Upper lobe of right lung (tissue), 1 donor: Measurements from ENCODE around the gene SMIM23. TPM values are rescaled to one million over a fixed set of nuclear protein-coding genes. Genes with fewer than 3 reads are reported as not detected.

Experiments
- ATAC-seq: fragments of 200-7000 bp; cut with Tn5 transposase; one replicate; pipeline ENCODE4 v1.9.1; 2020; ENCODE audit warnings: mild to moderate bottlenecking, moderate library complexity
- DNase-seq: peaks from one replicate; pipeline ENCODE4 v3.0.0-alpha.2; 2020
- H3K27ac ChIP-seq: fragments of 200-600 bp; one replicate; pipeline ENCODE4 v1.8.0; 2022
- H3K27me3 ChIP-seq: fragments of 200-600 bp; one replicate; pipeline ENCODE4 v1.8.0; 2022; ENCODE audit warnings: mild to moderate bottlenecking
- H3K36me3 ChIP-seq: fragments of 200-600 bp; one replicate; pipeline ENCODE4 v1.8.0; 2022
- H3K4me1 ChIP-seq: fragments of 200-600 bp; one replicate; pipeline ENCODE4 v1.8.0; 2022
- H3K4me3 ChIP-seq: fragments of 200-600 bp; one replicate; pipeline ENCODE4 v1.8.0; 2022; ENCODE audit warnings: mild to moderate bottlenecking
- H3K9me3 ChIP-seq: fragments of 200-600 bp; one replicate; pipeline ENCODE4 v1.8.0; 2022
- intact Hi-C: fragments of 100-400 bp; cut with DNase I; formaldehyde crosslinking; loops from one replicate; pipeline ENCODE4 v1.11.0; 2022
- total RNA-seq: library from RNA; stranded (reverse); fragmentation: NEBNext Ultra II Directional; extraction: Animal tissue kit (Norgen Biotek cat#: 25700); gene quantifications from one replicate; pipeline ENCODE4 v1.2.1, GENCODE V29; 2021
- TF ChIP-seq, protein P1 (sequence below): fragments of 200-600 bp; IDR thresholded peaks from one replicate; pipeline ENCODE4 v1.8.0; 2022; ENCODE audit warnings: antibody characterized with exemption
- donor health status: DM: no; HTN: yes; CAD: no; lungs with severe emphysema.

The SMIM23 gene
- total RNA-seq, 1 donor from 2014 or later: not detected

DNA sequence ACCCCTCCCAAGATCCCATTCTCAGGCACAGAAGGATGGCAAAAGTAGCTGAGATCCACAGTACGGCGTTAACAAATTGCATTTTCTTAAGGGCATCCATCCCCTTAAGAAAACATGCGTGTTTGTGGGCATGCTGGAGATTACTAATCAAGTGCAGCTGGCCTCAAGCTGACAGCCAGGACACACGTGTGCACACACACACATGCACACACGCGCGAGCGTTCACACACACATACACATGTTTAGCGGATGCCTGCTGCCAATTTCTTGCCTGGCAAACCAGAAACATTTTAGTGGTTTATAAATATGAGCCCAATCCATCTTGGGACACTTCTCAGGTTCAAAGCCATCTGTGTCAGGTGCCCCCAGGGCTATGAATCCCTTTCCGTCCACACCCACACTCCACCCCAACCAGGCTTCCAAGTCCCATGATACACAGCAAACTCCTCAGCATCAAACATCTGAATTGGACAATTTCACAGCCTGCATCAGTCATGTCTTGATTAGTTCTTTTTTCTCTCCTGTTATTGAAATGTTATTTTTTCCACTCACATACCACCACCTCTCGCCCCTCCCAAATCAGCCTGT, 23.5 kb upstream of the SMIM23 start:
- H3K4me1 ChIP-seq: no peaks in the 10 kb centered on the region
- H3K4me3 ChIP-seq: no peak overlapping the region
- no peaks in the 10 kb centered on the region for H3K27me3 ChIP-seq
- intact Hi-C loops: no loop called here
- DNase-seq (no peak), ATAC-seq (no peak)
- peaks cover 1% of the 10 kb centered on the region for H3K9me3 ChIP-seq
- TF ChIP-seq, protein P1, sequence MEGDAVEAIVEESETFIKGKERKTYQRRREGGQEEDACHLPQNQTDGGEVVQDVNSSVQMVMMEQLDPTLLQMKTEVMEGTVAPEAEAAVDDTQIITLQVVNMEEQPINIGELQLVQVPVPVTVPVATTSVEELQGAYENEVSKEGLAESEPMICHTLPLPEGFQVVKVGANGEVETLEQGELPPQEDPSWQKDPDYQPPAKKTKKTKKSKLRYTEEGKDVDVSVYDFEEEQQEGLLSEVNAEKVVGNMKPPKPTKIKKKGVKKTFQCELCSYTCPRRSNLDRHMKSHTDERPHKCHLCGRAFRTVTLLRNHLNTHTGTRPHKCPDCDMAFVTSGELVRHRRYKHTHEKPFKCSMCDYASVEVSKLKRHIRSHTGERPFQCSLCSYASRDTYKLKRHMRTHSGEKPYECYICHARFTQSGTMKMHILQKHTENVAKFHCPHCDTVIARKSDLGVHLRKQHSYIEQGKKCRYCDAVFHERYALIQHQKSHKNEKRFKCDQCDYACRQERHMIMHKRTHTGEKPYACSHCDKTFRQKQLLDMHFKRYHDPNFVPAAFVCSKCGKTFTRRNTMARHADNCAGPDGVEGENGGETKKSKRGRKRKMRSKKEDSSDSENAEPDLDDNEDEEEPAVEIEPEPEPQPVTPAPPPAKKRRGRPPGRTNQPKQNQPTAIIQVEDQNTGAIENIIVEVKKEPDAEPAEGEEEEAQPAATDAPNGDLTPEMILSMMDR: no peak
- H3K27ac ChIP-seq: no peak overlapping the region
- no peaks in the 10 kb centered on the region for H3K36me3 ChIP-seq

DNA sequence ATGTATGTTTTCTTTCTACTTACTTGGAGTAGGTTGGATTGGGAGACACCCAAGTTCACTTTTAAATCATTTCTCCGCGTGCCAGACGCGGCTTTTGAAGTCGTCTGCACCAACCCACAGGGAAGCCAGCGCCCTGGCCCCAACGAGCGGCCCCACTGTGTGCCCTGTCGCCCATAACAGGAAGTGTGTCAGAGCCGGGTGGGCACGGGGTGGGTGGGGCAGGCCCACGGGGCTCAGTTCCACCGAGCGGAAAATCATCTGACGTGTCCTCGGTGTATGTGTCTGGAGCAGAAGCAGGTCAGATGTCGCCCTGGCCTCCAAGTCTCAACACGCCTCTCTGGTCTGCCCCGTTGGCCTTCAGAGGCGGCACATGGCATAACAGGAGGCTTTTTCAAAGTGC, 22.7 kb upstream of the SMIM23 start:
- Histone ChIP-seq H3K36me3 (no peaks in the 10 kb centered on the region), H3K4me1 (no peaks in the 10 kb centered on the region), H3K4me3 (no peak overlapping the region), H3K27ac (no peak overlapping the region), H3K9me3 (peaks cover 4% of the 10 kb centered on the region), H3K27me3 (no peaks in the 10 kb centered on the region)
- intact Hi-C loops: no loop called here
- ATAC-seq (no peak), DNase-seq (no peak)
- TF ChIP-seq, protein P1: no peak

- Histone ChIP-seq H3K27me3 (no peaks in the 10 kb centered on the region), H3K4me1 (no peaks in the 10 kb centered on the region), H3K27ac (no peak overlapping the region), H3K9me3 (peaks cover 4% of the 10 kb centered on the region), H3K36me3 (no peaks in the 10 kb centered on the region), H3K4me3 (no peak overlapping the region)
- TF ChIP-seq, protein P1: no peak
- ATAC-seq: no peak
- intact Hi-C loops: no loop called here
- no peak for DNase-seq
Observed at GRCh38 chr5:171764265-171764664, 21.4 kb upstream of the SMIM23 start.

DNA sequence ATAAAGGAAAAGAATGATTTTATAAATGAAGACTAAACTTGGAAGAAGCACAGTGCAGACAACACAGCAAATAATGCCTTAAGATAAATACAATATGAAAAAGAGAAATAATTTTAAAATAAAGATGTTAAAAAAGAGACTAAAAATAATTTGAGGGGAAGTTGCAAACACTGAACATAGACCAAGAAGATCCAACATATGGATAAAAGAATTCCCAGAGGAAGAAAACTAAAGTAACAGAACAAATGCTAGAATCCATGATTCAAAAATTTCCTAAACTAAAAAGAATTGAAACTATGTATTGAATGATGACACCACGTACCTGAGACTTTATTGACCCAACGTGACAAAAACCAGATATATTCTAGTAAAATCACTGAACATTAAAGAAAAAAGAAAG, 18.7 kb upstream of the SMIM23 start:
- TF ChIP-seq, protein P1: no peak
- H3K4me3 ChIP-seq: no peak overlapping the region
- intact Hi-C loops: no loop called here
- no peaks in the 10 kb centered on the region for H3K36me3 ChIP-seq
- no peaks in the 10 kb centered on the region for H3K4me1 ChIP-seq
- peaks cover 4% of the 10 kb centered on the region for H3K9me3 ChIP-seq
- H3K27ac ChIP-seq: no peak overlapping the region
- no peaks in the 10 kb centered on the region for H3K27me3 ChIP-seq
- ATAC-seq: no peak
- DNase-seq: no peak

DNA sequence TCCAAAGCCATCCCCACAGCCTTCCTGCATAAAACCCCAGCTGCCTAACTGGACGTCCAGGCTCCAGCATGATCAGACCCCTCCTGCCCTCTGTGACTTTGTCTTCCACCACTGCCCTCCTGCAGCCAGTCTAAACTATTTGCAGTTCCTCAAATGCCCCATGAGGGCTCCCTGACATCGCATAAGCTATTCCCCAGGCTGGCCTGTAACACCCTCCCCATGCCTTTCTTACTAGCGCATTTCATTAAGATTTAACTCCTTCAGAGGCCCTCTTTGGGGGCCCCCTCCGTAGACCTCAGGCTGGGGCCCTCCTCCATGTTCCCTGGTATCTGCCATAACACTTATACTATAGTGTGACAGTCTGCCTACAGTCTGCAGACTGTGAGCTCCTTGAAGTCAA, 15.5 kb upstream of the SMIM23 start:
- Histone ChIP-seq H3K27me3 (no peaks in the 10 kb centered on the region), H3K4me3 (no peak overlapping the region), H3K4me1 (no peaks in the 10 kb centered on the region), H3K36me3 (no peaks in the 10 kb centered on the region), H3K9me3 (peaks cover 4% of the 10 kb centered on the region), H3K27ac (no peak overlapping the region)
- intact Hi-C loops: no loop called here
- ATAC-seq (no peak), DNase-seq (no peak)
- TF ChIP-seq, protein P1: no peak

DNA sequence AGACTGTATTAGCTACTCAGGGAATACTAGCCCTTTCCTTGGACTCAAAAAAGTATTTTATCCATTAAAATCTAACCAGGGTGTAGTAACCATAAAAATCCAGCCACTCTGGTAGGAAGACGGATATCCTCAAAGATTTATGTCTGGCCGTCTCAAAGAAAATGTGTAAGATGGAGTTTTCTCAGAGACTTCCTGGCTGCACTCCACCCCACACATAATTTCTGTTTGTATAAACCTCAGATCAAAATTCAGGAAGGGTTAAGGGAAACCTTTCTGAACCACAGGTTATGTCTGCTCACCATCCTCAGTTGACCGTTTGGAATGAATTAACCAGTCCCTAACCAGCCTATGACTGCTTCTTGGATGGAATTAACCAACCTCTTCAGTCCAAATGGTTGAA, 13.8 kb upstream of the SMIM23 start:
- no peak for DNase-seq
- H3K27me3 ChIP-seq: no peaks in the 10 kb centered on the region
- TF ChIP-seq, protein P1: no peak
- no peaks in the 10 kb centered on the region for H3K4me1 ChIP-seq
- peaks cover 4% of the 10 kb centered on the region for H3K9me3 ChIP-seq
- H3K27ac ChIP-seq: no peak overlapping the region
- no peak for ATAC-seq
- intact Hi-C loops: no loop called here
- H3K4me3 ChIP-seq: no peak overlapping the region
- H3K36me3 ChIP-seq: no peaks in the 10 kb centered on the region
